ENCODE data around the gene DIAPH3. TPM values are rescaled to one million over a fixed set of nuclear protein-coding genes. Genes with fewer than 3 reads are reported as not detected.

Gene DIAPH3
- polyA plus RNA-seq, 1 donor from 2014 or later = 0.37 TPM

DNA sequence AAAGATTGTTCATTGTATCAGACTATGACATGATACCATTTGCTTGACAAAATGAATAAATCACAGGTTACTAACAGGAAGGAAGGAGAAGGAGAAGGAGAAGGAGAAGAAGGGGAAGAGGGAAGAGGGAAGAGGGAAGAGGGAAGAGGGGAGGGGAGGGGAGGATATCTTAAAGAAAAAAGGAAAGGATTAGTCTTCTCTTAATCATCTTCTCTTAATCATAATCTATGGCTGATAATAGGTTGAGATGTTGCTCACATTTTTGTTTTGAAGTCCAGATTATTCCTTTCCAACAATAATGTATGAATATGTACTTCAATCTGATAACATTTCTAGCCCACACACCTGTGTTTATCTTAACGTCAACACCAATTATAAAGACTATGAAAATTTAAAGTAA is 25.1 kb downstream of the DIAPH3 start:
- no peak overlapping the region for H3K4me2 ChIP-seq (ENCODE audit: low read length)

DNA sequence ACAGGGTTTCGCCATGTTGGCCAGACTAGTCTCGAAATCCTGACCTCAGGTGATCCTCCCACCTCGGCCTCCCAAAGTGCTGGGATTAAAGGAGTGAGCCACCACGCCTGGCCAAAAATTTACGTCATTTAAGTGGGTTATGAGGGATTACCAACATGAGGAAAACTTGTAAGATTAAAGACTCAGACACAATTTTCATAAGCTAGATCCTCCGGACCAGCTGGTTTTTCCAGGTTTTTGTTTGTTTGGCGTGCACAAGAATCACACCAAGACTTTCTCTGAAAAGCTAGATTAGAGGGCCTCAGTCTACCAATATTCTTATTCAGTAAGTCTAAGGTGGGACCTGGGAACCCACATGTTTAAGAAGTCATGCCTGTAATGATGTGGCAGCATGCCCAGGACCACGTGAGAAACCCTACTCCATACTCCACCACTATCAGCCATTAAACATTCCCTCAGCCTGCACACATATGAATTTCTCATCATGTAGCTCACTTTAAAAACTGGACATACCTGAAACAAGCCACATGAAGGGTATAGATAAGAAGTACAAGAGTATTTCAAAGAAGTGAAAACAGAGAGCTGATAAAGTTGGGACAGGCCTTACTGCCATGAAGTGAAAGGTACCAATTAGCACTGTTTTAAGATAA is 25.7 kb downstream of the DIAPH3 start:
- Histone ChIP-seq H3K9me3 (ENCODE audit: low read length) (no peaks in the 10 kb centered on the region), H3K9ac (ENCODE audit: low read length) (no peak overlapping the region), H2AFZ (ENCODE audit: low read depth, low read length) (no peak overlapping the region), H3K36me3 (ENCODE audit: insufficient read depth, low read length) (no peaks in the 10 kb centered on the region), H3K79me2 (replicated peaks; ENCODE audit: insufficient read depth, low read length) (no peaks in the 10 kb centered on the region), H4K20me1 (ENCODE audit: insufficient read depth) (no peaks in the 10 kb centered on the region), H3K27ac (ENCODE audit: low read length) (no peak overlapping the region), H3F3A (ENCODE audit: insufficient read depth, low read length, poor library complexity, severe bottlenecking) (no peaks in the 10 kb centered on the region), H3K4me3 (ENCODE audit: low read length) (no peak overlapping the region), H3K9me2 (ENCODE audit: insufficient read depth, low read length) (no peaks in the 10 kb centered on the region), H3K4me2 (ENCODE audit: low read length) (no peak overlapping the region), H3K27me3 (ENCODE audit: insufficient read depth, low read depth, low read length) (no peaks in the 10 kb centered on the region)
- TF ChIP-seq CTCF (IDR thresholded peaks at IDR 0.05; ENCODE audit: poor library complexity, severe bottlenecking) = no peak
- no peak for TF ChIP-seq SMC3 (conservative IDR thresholded peaks at IDR 0.05; ENCODE audit: poor library complexity)
- TF ChIP-seq, protein P1, sequence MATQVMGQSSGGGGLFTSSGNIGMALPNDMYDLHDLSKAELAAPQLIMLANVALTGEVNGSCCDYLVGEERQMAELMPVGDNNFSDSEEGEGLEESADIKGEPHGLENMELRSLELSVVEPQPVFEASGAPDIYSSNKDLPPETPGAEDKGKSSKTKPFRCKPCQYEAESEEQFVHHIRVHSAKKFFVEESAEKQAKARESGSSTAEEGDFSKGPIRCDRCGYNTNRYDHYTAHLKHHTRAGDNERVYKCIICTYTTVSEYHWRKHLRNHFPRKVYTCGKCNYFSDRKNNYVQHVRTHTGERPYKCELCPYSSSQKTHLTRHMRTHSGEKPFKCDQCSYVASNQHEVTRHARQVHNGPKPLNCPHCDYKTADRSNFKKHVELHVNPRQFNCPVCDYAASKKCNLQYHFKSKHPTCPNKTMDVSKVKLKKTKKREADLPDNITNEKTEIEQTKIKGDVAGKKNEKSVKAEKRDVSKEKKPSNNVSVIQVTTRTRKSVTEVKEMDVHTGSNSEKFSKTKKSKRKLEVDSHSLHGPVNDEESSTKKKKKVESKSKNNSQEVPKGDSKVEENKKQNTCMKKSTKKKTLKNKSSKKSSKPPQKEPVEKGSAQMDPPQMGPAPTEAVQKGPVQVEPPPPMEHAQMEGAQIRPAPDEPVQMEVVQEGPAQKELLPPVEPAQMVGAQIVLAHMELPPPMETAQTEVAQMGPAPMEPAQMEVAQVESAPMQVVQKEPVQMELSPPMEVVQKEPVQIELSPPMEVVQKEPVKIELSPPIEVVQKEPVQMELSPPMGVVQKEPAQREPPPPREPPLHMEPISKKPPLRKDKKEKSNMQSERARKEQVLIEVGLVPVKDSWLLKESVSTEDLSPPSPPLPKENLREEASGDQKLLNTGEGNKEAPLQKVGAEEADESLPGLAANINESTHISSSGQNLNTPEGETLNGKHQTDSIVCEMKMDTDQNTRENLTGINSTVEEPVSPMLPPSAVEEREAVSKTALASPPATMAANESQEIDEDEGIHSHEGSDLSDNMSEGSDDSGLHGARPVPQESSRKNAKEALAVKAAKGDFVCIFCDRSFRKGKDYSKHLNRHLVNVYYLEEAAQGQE (IDR thresholded peaks at IDR 0.05; ENCODE audit: borderline replicate concordance) = no peak
- TF ChIP-seq EZH2 (IDR thresholded peaks at IDR 0.05; ENCODE audit: borderline replicate concordance, insufficient read depth, low read length, poor library complexity, severe bottlenecking) = no peak
- TF ChIP-seq RAD21 (conservative IDR thresholded peaks at IDR 0.05) = no peak
- TF ChIP-seq POLR2AphosphoS5 (IDR thresholded peaks at IDR 0.05) = no peak
- no peak for TF ChIP-seq TAF1 (IDR thresholded peaks at IDR 0.05; ENCODE audit: low read depth)
- no peak for TF ChIP-seq MXI1 (conservative IDR thresholded peaks at IDR 0.05; ENCODE audit: poor library complexity, severe bottlenecking)
- TF ChIP-seq EP300 (conservative IDR thresholded peaks at IDR 0.05; ENCODE audit: poor library complexity, severe bottlenecking) = no peak

More for the DNA sequence above, 25.1 kb downstream of the DIAPH3 start:
- no peaks in the 10 kb centered on the region for H3K9me2 ChIP-seq (ENCODE audit: insufficient read depth, low read length)
- H3K79me2 ChIP-seq (replicated peaks; ENCODE audit: insufficient read depth, low read length) = no peaks in the 10 kb centered on the region
- no peak overlapping the region for H3K4me3 ChIP-seq (ENCODE audit: low read length)
- no peaks in the 10 kb centered on the region for H4K20me1 ChIP-seq (ENCODE audit: insufficient read depth)
- TF ChIP-seq TAF1 (IDR thresholded peaks at IDR 0.05; ENCODE audit: low read depth) = no peak
- TF ChIP-seq EZH2 (IDR thresholded peaks at IDR 0.05; ENCODE audit: borderline replicate concordance, insufficient read depth, low read length, poor library complexity, severe bottlenecking) = no peak
- H3K36me3 ChIP-seq (ENCODE audit: insufficient read depth, low read length) = no peaks in the 10 kb centered on the region
- H3K9ac ChIP-seq (ENCODE audit: low read length) = no peak overlapping the region
- H2AFZ ChIP-seq (ENCODE audit: low read depth, low read length) = no peak overlapping the region
- H3K9me3 ChIP-seq (ENCODE audit: low read length) = no peaks in the 10 kb centered on the region
- H3K27me3 ChIP-seq (ENCODE audit: insufficient read depth, low read depth, low read length) = no peaks in the 10 kb centered on the region
- no peak overlapping the region for H3K27ac ChIP-seq (ENCODE audit: low read length)
- no peaks in the 10 kb centered on the region for H3F3A ChIP-seq (ENCODE audit: insufficient read depth, low read length, poor library complexity, severe bottlenecking)
